K562 (cell line): Measurements from ENCODE around the gene MMP11. TPM values are rescaled to one million over a fixed set of nuclear protein-coding genes. Genes with fewer than 3 reads are reported as not detected.

Experiments
- ATAC-seq: fragments of 200-7000 bp; cut with Tn5 transposase; 3 replicates; pipeline ENCODE4 v1.9.1; 2020; ENCODE audit warnings: moderate library complexity
- Bru-seq: library from RNA; stranded (reverse); fragments of 400-500 nt; gene quantifications from one replicate; lab custom pipeline; 2021; lab: Mats Ljungman, UMichigan
- BruChase-seq, 2 experiments: library from RNA; stranded (reverse); fragments of 400-500 nt; gene quantifications; one replicate each; lab custom pipeline; 2021; lab: Mats Ljungman, UMichigan
- BruUV-seq: library from RNA; stranded (reverse); fragments of 400-500 nt; replicated peaks from 2 replicates; lab custom pipeline; 2021; lab: Mats Ljungman, UMichigan
- CTCF ChIA-PET: fragments of 300-600 bp; formaldehyde crosslinking; extraction: SDS; loops from one replicate; lab custom pipeline; 2021; ENCODE audit warnings: low intra/inter-chr PET ratio; lab: Yijun Ruan, JAX
- POLR2A ChIA-PET: fragments of 300-600, 350-650 bp; sonication (Branson Sonifier 250); formaldehyde crosslinking; extraction: SDS; loops from one replicate; lab custom pipeline; 2021; ENCODE audit warnings: antibody characterized with exemption, inconsistent platforms; lab: Yijun Ruan, JAX
- DNase-seq, 4 experiments: peaks; one replicate each; pipeline versions ENCODE4 v3.0.0 to v3.0.0-alpha.2; 2011 to 2018; ENCODE audit warnings: low spot score in 3 of 4, mixed read lengths in 3 of 4; ENCODE audit errors: extremely low read depth in 1 of 4
- FAIRE-seq: peaks from 2 replicates; lab custom pipeline; 2011; peaks lifted over from hg19 to GRCh38; lab: Jason Lieb, UNC
- H2AFZ ChIP-seq: 2 replicates; pipeline ENCODE4 v1.6.0; 2011; ENCODE audit warnings: low read depth, low read length, control low read depth, inconsistent platforms
- H3K27ac ChIP-seq: fragments of 200-600 bp; 3 replicates; pipeline ENCODE4 v1.8.0; 2011; ENCODE audit warnings: low read depth, mild to moderate bottlenecking, control low read depth, inconsistent platforms, low read length, moderate library complexity, mixed read lengths; ENCODE audit errors: extremely low read depth
- H3K27me3 ChIP-seq, 2 experiments: fragments of 300-600 bp in 1 of 2; 2 replicates in 1 of 2; 3 replicates in 1 of 2; pipeline versions ENCODE4 v1.6.0 to v1.8.0; 2011; ENCODE audit warnings: inconsistent platforms in 2 of 2, low read length in 2 of 2, mild to moderate bottlenecking in 1 of 2, mixed read lengths in 1 of 2, moderate library complexity in 1 of 2; ENCODE audit not compliant: control insufficient read depth in 2 of 2, insufficient read depth in 2 of 2
- H3K36me3 ChIP-seq: fragments of 300-600 bp; 3 replicates; pipeline ENCODE4 v1.8.0; 2011; ENCODE audit warnings: mild to moderate bottlenecking, low read length, inconsistent platforms; ENCODE audit not compliant: control insufficient read depth, insufficient read depth
- H3K4me1 ChIP-seq, 2 experiments: fragments of 200-600 bp in 1 of 2; replicated peaks in 1 of 2; 2 replicates in 1 of 2; 3 replicates in 1 of 2; pipeline versions ENCODE4 v1.5.1 to v1.8.0; 2011; ENCODE audit warnings: inconsistent platforms in 2 of 2, low read length in 2 of 2, mild to moderate bottlenecking in 1 of 2, mixed read lengths in 1 of 2, moderate library complexity in 1 of 2; ENCODE audit not compliant: control insufficient read depth in 2 of 2, insufficient read depth in 2 of 2
- H3K4me2 ChIP-seq: 2 replicates; pipeline ENCODE4 v1.6.1; 2011; ENCODE audit warnings: low read length, control low read depth, inconsistent platforms, mixed read lengths; ENCODE audit not compliant: insufficient read depth
- H3K4me3 ChIP-seq: fragments of 200-600 bp; sonication (generic), shearing (Covaris generic); 2 replicates; pipeline ENCODE4 v1.5.1; 2016; ENCODE audit warnings: control low read depth, inconsistent platforms
- H3K79me2 ChIP-seq: fragments of 200-600 bp; 3 replicates; pipeline ENCODE4 v1.8.0; 2011; ENCODE audit warnings: low read length, inconsistent platforms; ENCODE audit not compliant: control insufficient read depth, insufficient read depth
- H3K9ac ChIP-seq, 2 experiments: 2 replicates each; pipeline versions ENCODE4 v1.6.0 to v1.6.1; 2011; ENCODE audit warnings: low read depth in 2 of 2, low read length in 2 of 2, control low read depth in 1 of 2, inconsistent platforms in 1 of 2, mild to moderate bottlenecking in 1 of 2, mixed read lengths in 1 of 2; ENCODE audit not compliant: insufficient read depth in 1 of 2
- H3K9me1 ChIP-seq: one replicate; pipeline ENCODE4 v1.6.0; 2011; ENCODE audit warnings: inconsistent platforms, mild to moderate bottlenecking, low read length, moderate library complexity; ENCODE audit not compliant: control insufficient read depth, insufficient read depth
- H3K9me3 ChIP-seq: replicated peaks from 2 replicates; pipeline ENCODE4 v1.5.1; 2011; ENCODE audit warnings: low read depth, low read length, inconsistent platforms; ENCODE audit not compliant: control insufficient read depth, insufficient read depth
- H4K20me1 ChIP-seq: replicated peaks from 2 replicates; pipeline ENCODE4 v1.6.1; 2011; ENCODE audit warnings: low read length, inconsistent platforms, mixed read lengths; ENCODE audit not compliant: control insufficient read depth, insufficient read depth
- ARHGAP35 ChIP-seq: fragments of 450-650 bp; IDR thresholded peaks from 2 replicates; pipeline ENCODE4 v1.6.1; 2018; ENCODE audit not compliant: partially characterized antibody
- HMG20B ChIP-seq: fragments of 250-450 bp; sonication (Bioruptor Pico); IDR thresholded peaks from 2 replicates; pipeline ENCODE4 v1.5.0; 2021; ENCODE audit warnings: mild to moderate bottlenecking
- MAFK ChIP-seq: IDR thresholded peaks from 2 replicates; pipeline ENCODE4 v1.6.1; 2011; ENCODE audit warnings: low read length, improper control_type of control experiment
- RBM22 ChIP-seq: fragments of 200-400 bp; formaldehyde crosslinking; IDR thresholded peaks from 2 replicates; pipeline ENCODE4 v1.6.1; 2018; ENCODE audit warnings: low read length, low read depth; ENCODE audit not compliant: poor library complexity, severe bottlenecking
- RNF2 ChIP-seq: sonication (generic); IDR thresholded peaks from 2 replicates; pipeline ENCODE4 v1.6.1; 2016
- ZNF121 ChIP-seq: sonication (generic); formaldehyde crosslinking; conservative IDR thresholded peaks from 2 replicates; pipeline ENCODE4 v1.8.0; 2022; ENCODE audit warnings: missing genetic modification reagents
- ZNF384 ChIP-seq: IDR thresholded peaks from 2 replicates; pipeline ENCODE4 v1.6.1; 2012; ENCODE audit warnings: low read depth, low read length, improper control_type of control experiment
- ZNF408 ChIP-seq: fragments of 250-450 bp; sonication (Bioruptor Pico); IDR thresholded peaks from 2 replicates; pipeline ENCODE4 v1.4.0; 2020; ENCODE audit warnings: low read depth, mild to moderate bottlenecking, moderate library complexity
- ZNF764 ChIP-seq: fragments of 250-450 bp; sonication (Bioruptor Pico); IDR thresholded peaks from 2 replicates; pipeline ENCODE4 v1.4.0; 2020; ENCODE audit warnings: low read depth, mild to moderate bottlenecking, moderate library complexity
- WGBS: fragments of 100-300 bp; shearing (Covaris generic); methylation state at CpG from one replicate; pipeline ENCODE4 v1.1.6; 2016; ENCODE audit warnings: low coverage, mixed read lengths; ENCODE audit not compliant: insufficient coverage; ENCODE audit errors: missing lambda C conversion rate; 5-methylcytosine and 5-hydroxymethylcytosine counted together
- in situ Hi-C: fragments of 300-500 bp; cut with MboI; formaldehyde crosslinking; loops from 4 replicates; pipeline ENCODE4 v1.15.0; 2018; ENCODE audit warnings: inconsistent platforms, mixed read lengths
- intact Hi-C: fragments of 100-400 bp; cut with micrococcal nuclease; formaldehyde crosslinking; loops from 2 replicates; pipeline ENCODE4 v1.14.2; 2022
- long read RNA-seq, 3 experiments: library from polyadenylated mRNA in 2 of 3; library from RNA in 1 of 3; unstranded in 2 of 3; stranded (forward) in 1 of 3; transcript quantifications; one replicate each; pipeline ENCODE4 v2.0.0, GENCODE V29; 2019 to 2022
- polyA minus RNA-seq, 3 experiments: library from RNA; depleted of rRNA, polyadenylated mRNA; stranded (reverse); fragments of >200 nt; gene quantifications; 2 replicates each; pipeline ENCODE4 v1.2.3, GENCODE V29; 2011
- polyA plus RNA-seq, 8 experiments: library from polyadenylated mRNA; depleted of rRNA in 4 of 8; stranded (reverse) in 5 of 8; unstranded in 3 of 8; fragments of >200 nt; fragmentation: Nextera tagmentation in 2 of 8; fragmentation: Illumina TruSeq in 1 of 8; extraction: Ambion mirVana in 2 of 8; extraction: Trizol in 1 of 8; gene quantifications; 2 replicates each; pipeline versions ENCODE4 v1.2.1 to v1.2.3, GENCODE V29; 2011 to 2014; ENCODE audit warnings: inconsistent platforms in 1 of 8, missing spikeins in 1 of 8
- total RNA-seq, 7 experiments: library from RNA; depleted of rRNA in 6 of 7; stranded (reverse); fragments of >200 nt in 6 of 7; fragmentation: Illumina TruSeq in 2 of 7; extraction: Trizol in 2 of 7; gene quantifications; 2 replicates each; pipeline versions ENCODE4 v1.2.1 to v1.2.3, GENCODE V29; 2011 to 2021; ENCODE audit warnings: low replicate concordance in 1 of 7
- TF ChIP-seq, protein P1 (sequence below): fragments of 250-450 bp; sonication (Bioruptor Pico); IDR thresholded peaks from 2 replicates; pipeline ENCODE4 v1.8.0; 2021; ENCODE audit warnings: moderate library complexity, mild to moderate bottlenecking, inconsistent platforms
- TF ChIP-seq, protein P2 (sequence below): fragments of 250-450 bp; sonication (Bioruptor Pico); IDR thresholded peaks from 2 replicates; pipeline ENCODE4 v1.5.0; 2020; ENCODE audit warnings: mild to moderate bottlenecking, borderline replicate concordance
- TF ChIP-seq, protein P3 (sequence below): fragments of 450-650 bp; formaldehyde crosslinking; IDR thresholded peaks from 2 replicates; pipeline ENCODE4 v1.4.0; 2020; ENCODE audit warnings: mild to moderate bottlenecking, mixed read lengths

The MMP11 gene, protein sequence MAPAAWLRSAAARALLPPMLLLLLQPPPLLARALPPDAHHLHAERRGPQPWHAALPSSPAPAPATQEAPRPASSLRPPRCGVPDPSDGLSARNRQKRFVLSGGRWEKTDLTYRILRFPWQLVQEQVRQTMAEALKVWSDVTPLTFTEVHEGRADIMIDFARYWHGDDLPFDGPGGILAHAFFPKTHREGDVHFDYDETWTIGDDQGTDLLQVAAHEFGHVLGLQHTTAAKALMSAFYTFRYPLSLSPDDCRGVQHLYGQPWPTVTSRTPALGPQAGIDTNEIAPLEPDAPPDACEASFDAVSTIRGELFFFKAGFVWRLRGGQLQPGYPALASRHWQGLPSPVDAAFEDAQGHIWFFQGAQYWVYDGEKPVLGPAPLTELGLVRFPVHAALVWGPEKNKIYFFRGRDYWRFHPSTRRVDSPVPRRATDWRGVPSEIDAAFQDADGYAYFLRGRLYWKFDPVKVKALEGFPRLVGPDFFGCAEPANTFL
- 1.4 and 1.9 TPM in 2 replicates for total RNA-seq (2011; cell fraction: chromatin; rRNA removed; ENCODE audit: low replicate concordance)
- 2.0 and 2.7 TPM in 2 replicates for total RNA-seq (2011; cell fraction: nucleolus; rRNA removed)
- total RNA-seq (2011; cell fraction: nucleoplasm; rRNA removed) = 1.6 and 3.4 TPM in 2 replicates
- total RNA-seq (2014; rRNA removed) (0.57 and 1.4 TPM in 2 replicates), total RNA-seq (2014; rRNA removed; fragmentation: Illumina TruSeq; extraction: Trizol) (0.13 and 0.25 TPM in 2 replicates), total RNA-seq (2015; rRNA removed; fragmentation: Illumina TruSeq; extraction: Trizol) (0.14 and 0.15 TPM in 2 replicates), total RNA-seq (2021) (0.58 and 1.4 TPM in 2 replicates), polyA plus RNA-seq (2011; rRNA removed) (1.1 and 1.3 TPM in 2 replicates), polyA plus RNA-seq (2014; fragmentation: Illumina TruSeq; extraction: Trizol) (0.25 and 1.2 TPM in 2 replicates), polyA plus RNA-seq (2014; fragmentation: Nextera tagmentation; extraction: Ambion mirVana) (not detected), polyA plus RNA-seq (2014; rRNA removed) (0.40 and 1.8 TPM in 2 replicates), polyA minus RNA-seq (2011; rRNA and poly(A)+ RNA removed) (0.46 and 0.51 TPM in 2 replicates), Bru-seq, nascent RNA (percentile 44 among the genes with signal in this experiment), BruChase-seq, experiment 1, labeled RNA remaining after a 2-hour chase (percentile 25 among the genes with signal in this experiment), BruChase-seq, experiment 2, labeled RNA remaining after a 6-hour chase (percentile 23 among the genes with signal in this experiment)
- 1.0 and 1.4 TPM in 2 replicates for polyA plus RNA-seq (2011; cell fraction: cytosol; rRNA removed)
- 2.5 and 3.4 TPM in 2 replicates for polyA plus RNA-seq (2011; cell fraction: nucleus; rRNA removed)
- 0.51 and 1.1 TPM in 2 replicates for polyA plus RNA-seq (2012)
- polyA minus RNA-seq (2011; cell fraction: cytosol; rRNA and poly(A)+ RNA removed) = 0.57 TPM in 1 of 2 replicates, not detected in the other
- polyA minus RNA-seq (2011; cell fraction: nucleus; rRNA and poly(A)+ RNA removed) = 0.78 and 1.2 TPM in 2 replicates
- long read RNA-seq, experiment 1, partial matches to known transcripts = 0 of 1 reads
- long read RNA-seq, experiment 1, other reads (novel, unspliced or antisense) = 0 of 1 reads
- long read RNA-seq, experiment 2 = 0 reads
- long read RNA-seq, experiment 3 = 0 reads

DNA sequence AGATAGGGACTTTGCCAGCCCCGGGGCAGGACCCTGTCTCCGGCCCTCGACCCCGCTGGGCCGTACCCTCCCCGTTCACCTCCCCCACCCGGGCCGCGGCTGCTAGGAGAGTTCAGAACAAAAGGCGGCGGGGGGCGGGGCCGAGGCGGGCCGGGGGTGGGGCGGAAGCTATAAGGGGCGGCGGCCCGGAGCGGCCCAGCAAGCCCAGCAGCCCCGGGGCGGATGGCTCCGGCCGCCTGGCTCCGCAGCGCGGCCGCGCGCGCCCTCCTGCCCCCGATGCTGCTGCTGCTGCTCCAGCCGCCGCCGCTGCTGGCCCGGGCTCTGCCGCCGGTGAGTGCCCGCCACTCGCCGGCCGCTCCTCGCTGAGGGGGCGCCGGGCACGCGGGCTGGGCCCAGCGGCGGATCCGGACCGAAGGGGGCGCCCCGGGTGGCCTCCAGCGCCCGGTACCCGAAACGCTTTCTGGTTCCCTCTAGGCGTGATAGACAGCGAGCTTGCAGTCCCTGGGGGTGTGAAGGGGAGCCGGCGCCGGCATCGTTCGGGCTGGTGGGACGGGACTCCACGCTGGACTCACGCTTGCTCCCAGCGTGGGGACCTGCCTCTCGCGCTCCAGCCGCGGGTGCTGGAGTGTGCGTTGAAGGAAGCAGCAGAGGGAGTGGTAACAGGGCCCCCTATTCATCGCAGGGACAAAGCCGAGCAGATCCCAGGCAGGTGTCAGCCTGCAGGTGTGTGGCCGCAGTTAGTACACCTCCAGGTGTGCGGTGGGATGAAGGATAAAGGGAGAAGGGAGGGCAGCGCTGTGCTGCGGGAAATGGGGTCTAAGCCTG is at the start of gene MMP11:
Gene MMP11 (plus strand): TSS at position 201 of the 825 bp plus-strand sequence. CDS start 22 bp downstream, at position 223.
- Histone ChIP-seq H4K20me1 (no peaks in the 10 kb centered on the region), H3K27me3 (no peaks in the 10 kb centered on the region), H3K79me2 (peaks cover 4% of the 10 kb centered on the region; the same call in 2 of the 3 replicates), H3K9ac (peak within 1 kb of the TSS; percentile 59 to 88), H3K4me2 (peak within 1 kb of the TSS; percentile 75), H3K4me3 (peak within 1 kb of the TSS; percentile 47), H3K36me3 (no peaks in the 10 kb centered on the region), H3K9me1 (no peaks in the 10 kb centered on the region), H3K27ac (0 out of 3 replicates have a peak within 1 kb of the TSS, but pooled peaks have one; percentile 44), H3K4me1 (peaks cover 3 to 30% of the 10 kb centered on the region in 2 experiments; a peak in 3 of 5 replicates), H2AFZ (peak within 1 kb of the TSS; percentile 97), H3K9me3 (no peaks in the 10 kb centered on the region)
- ATAC-seq (peak; percentile 71), FAIRE-seq (no peak), DNase-seq (peak; percentile 69 to 83 (median 83))
- in situ Hi-C loops (no loop called here), intact Hi-C loops (no loop called here)
- ChIA-PET POLR2A (no interaction called here), CTCF (interaction anchor here (0.6 kb wide), 1 partner anchor 75 kb away, joined by 5 read pairs; no protein-coding TSS in a partner anchor)
- no TSS peak for BruUV-seq
- WGBS = 14% methylated on average over 21 of the region's 79 CpGs
- no peak for TF ChIP-seq MAFK
- TF ChIP-seq, protein P1, sequence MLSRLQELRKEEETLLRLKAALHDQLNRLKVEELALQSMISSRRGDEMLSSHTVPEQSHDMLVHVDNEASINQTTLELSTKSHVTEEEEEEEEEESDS = no peak
- TF ChIP-seq ZNF764 = no peak
- no peak for TF ChIP-seq ZNF384
- TF ChIP-seq RBM22 = no peak
- TF ChIP-seq ZNF408 (CRISPR knock-in tag) = no peak
- TF ChIP-seq, protein P2, sequence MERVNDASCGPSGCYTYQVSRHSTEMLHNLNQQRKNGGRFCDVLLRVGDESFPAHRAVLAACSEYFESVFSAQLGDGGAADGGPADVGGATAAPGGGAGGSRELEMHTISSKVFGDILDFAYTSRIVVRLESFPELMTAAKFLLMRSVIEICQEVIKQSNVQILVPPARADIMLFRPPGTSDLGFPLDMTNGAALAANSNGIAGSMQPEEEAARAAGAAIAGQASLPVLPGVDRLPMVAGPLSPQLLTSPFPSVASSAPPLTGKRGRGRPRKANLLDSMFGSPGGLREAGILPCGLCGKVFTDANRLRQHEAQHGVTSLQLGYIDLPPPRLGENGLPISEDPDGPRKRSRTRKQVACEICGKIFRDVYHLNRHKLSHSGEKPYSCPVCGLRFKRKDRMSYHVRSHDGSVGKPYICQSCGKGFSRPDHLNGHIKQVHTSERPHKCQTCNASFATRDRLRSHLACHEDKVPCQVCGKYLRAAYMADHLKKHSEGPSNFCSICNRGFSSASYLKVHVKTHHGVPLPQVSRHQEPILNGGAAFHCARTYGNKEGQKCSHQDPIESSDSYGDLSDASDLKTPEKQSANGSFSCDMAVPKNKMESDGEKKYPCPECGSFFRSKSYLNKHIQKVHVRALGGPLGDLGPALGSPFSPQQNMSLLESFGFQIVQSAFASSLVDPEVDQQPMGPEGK = no peak
- TF ChIP-seq ZNF121 = no peak
- TF ChIP-seq, protein P3, sequence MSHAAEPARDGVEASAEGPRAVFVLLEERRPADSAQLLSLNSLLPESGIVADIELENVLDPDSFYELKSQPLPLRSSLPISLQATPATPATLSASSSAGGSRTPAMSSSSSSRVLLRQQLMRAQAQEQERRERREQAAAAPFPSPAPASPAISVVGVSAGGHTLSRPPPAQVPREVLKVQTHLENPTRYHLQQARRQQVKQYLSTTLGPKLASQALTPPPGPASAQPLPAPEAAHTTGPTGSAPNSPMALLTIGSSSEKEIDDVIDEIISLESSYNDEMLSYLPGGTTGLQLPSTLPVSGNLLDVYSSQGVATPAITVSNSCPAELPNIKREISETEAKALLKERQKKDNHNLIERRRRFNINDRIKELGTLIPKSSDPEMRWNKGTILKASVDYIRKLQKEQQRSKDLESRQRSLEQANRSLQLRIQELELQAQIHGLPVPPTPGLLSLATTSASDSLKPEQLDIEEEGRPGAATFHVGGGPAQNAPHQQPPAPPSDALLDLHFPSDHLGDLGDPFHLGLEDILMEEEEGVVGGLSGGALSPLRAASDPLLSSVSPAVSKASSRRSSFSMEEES (CRISPR knock-in tag) = no peak
- no peak for TF ChIP-seq RNF2
- no peak for TF ChIP-seq HMG20B (CRISPR knock-in tag)
- TF ChIP-seq ARHGAP35 = no peak
